Neural cell (in vitro differentiated cells): Measurements from ENCODE around the gene PLXNA3.

Experiments used
- CTCF ChIP-seq: fragments of 450-650 bp; IDR thresholded peaks from 2 replicates; pipeline ENCODE4 v1.5.1; 2014; ENCODE audit warnings: antibody characterized with exemption, mild to moderate bottlenecking, moderate library complexity; ENCODE audit not compliant: poor library complexity, severe bottlenecking
- EP300 ChIP-seq: fragments of 450-650 bp; conservative IDR thresholded peaks from 2 replicates; pipeline ENCODE4 v1.6.1; 2014; ENCODE audit warnings: antibody characterized with exemption, mild to moderate bottlenecking, moderate library complexity; ENCODE audit not compliant: poor library complexity, severe bottlenecking
- EZH2 ChIP-seq: fragments of 200-600, 300-800 bp; shearing (Covaris generic), sonication (generic); IDR thresholded peaks from 2 replicates; pipeline ENCODE4 v1.6.1; 2014; ENCODE audit warnings: antibody characterized with exemption, low read length, borderline replicate concordance, mild to moderate bottlenecking; ENCODE audit not compliant: insufficient read depth, poor library complexity, severe bottlenecking
- MXI1 ChIP-seq: fragments of 450-650 bp; conservative IDR thresholded peaks from 2 replicates; pipeline ENCODE4 v1.6.1; 2014; ENCODE audit warnings: antibody characterized with exemption, mild to moderate bottlenecking; ENCODE audit not compliant: poor library complexity, severe bottlenecking
- POLR2AphosphoS5 ChIP-seq: IDR thresholded peaks from 2 replicates; pipeline ENCODE4 v1.6.1; 2012
- RAD21 ChIP-seq: fragments of 450-650 bp; conservative IDR thresholded peaks from 2 replicates; pipeline ENCODE4 v1.6.1; 2014; ENCODE audit warnings: antibody characterized with exemption, mild to moderate bottlenecking, moderate library complexity
- REST ChIP-seq: IDR thresholded peaks from 2 replicates; pipeline ENCODE4 v1.6.1; 2012; ENCODE audit warnings: borderline replicate concordance
- SMC3 ChIP-seq: fragments of 450-650 bp; conservative IDR thresholded peaks from 2 replicates; pipeline ENCODE4 v1.6.1; 2014; ENCODE audit warnings: antibody characterized with exemption, mild to moderate bottlenecking, moderate library complexity; ENCODE audit not compliant: poor library complexity
- TAF1 ChIP-seq: IDR thresholded peaks from 2 replicates; pipeline ENCODE4 v1.6.1; 2012; ENCODE audit warnings: low read depth

GRCh38 chrX:154440623-154441357 is 17.3 kb upstream of the PLXNA3 start:
- TF ChIP-seq REST (no peak), TAF1 (no peak), EZH2 (no peak), CTCF (no peak), EP300 (no peak), POLR2AphosphoS5 (no peak), RAD21 (no peak), MXI1 (no peak), SMC3 (no peak)
